Parathyroid adenoma (tissue), 2 donors: ENCODE measurements around the gene ALKBH3.

ENCODE experiments used
- H2AFZ ChIP-seq: fragments of 300-600 bp; sonication (generic); one replicate; pipeline ENCODE4 v1.7.0; 2017; ENCODE audit warnings: antibody characterized with exemption, mild to moderate bottlenecking
- H3K27ac ChIP-seq: fragments of 300-600 bp; sonication (generic); one replicate; pipeline ENCODE4 v1.7.0; 2017
- H3K27me3 ChIP-seq: fragments of 300-600 bp; sonication (generic); one replicate; pipeline ENCODE4 v1.7.0; 2017; ENCODE audit warnings: low read length; ENCODE audit not compliant: control insufficient read depth, insufficient read depth
- H3K36me3 ChIP-seq: fragments of 300-600 bp; sonication (generic); one replicate; pipeline ENCODE4 v1.7.0; 2017; ENCODE audit warnings: low read length; ENCODE audit not compliant: control insufficient read depth, insufficient read depth
- H3K4me1 ChIP-seq: fragments of 300-600 bp; sonication (generic); one replicate; pipeline ENCODE4 v1.7.0; 2017; ENCODE audit warnings: control low read depth
- H3K4me2 ChIP-seq: fragments of 300-600 bp; sonication (generic); one replicate; pipeline ENCODE4 v1.7.0; 2017; ENCODE audit warnings: low read length
- H3K4me3 ChIP-seq: fragments of 300-600 bp; sonication (generic); one replicate; pipeline ENCODE4 v1.7.0; 2017; ENCODE audit warnings: low read depth, low read length
- H3K79me2 ChIP-seq: fragments of 300-600 bp; sonication (generic); one replicate; pipeline ENCODE4 v1.7.0; 2017; ENCODE audit warnings: control low read depth
- H3K9ac ChIP-seq: fragments of 300-600 bp; sonication (generic); one replicate; pipeline ENCODE4 v1.7.0; 2017; ENCODE audit warnings: mild to moderate bottlenecking
- H3K9me3 ChIP-seq: fragments of 300-600 bp; sonication (generic); one replicate; pipeline ENCODE4 v1.7.0; 2017; ENCODE audit warnings: low read length; ENCODE audit not compliant: control insufficient read depth
- CTCF ChIP-seq: fragments of 300-600 bp; sonication (generic); IDR thresholded peaks from one replicate; pipeline ENCODE4 v1.7.0; 2017; ENCODE audit warnings: antibody characterized with exemption, mild to moderate bottlenecking
- donor health status: primary hyperparathyroidism.

The ALKBH3 gene

GRCh38 chr11:43868852-43869567 is 11.6 kb upstream of the ALKBH3 start:
- Histone ChIP-seq H3K9ac (no peak overlapping the region), H3K4me3 (no peak overlapping the region), H2AFZ (no peak overlapping the region), H3K36me3 (no peaks in the 10 kb centered on the region), H3K4me2 (no peak overlapping the region), H3K79me2 (no peaks in the 10 kb centered on the region), H3K9me3 (no peaks in the 10 kb centered on the region), H3K27ac (no peak overlapping the region), H3K4me1 (no peaks in the 10 kb centered on the region), H3K27me3 (no peaks in the 10 kb centered on the region)
- TF ChIP-seq CTCF = no peak

- no peaks in the 10 kb centered on the region for H3K4me1 ChIP-seq
- no peak overlapping the region for H2AFZ ChIP-seq
- no peak for TF ChIP-seq CTCF
- no peaks in the 10 kb centered on the region for H3K9me3 ChIP-seq
- H3K4me3 ChIP-seq = no peak overlapping the region
- no peaks in the 10 kb centered on the region for H3K79me2 ChIP-seq
- no peak overlapping the region for H3K4me2 ChIP-seq
- H3K9ac ChIP-seq = no peak overlapping the region
- H3K36me3 ChIP-seq = no peaks in the 10 kb centered on the region
- H3K27ac ChIP-seq = no peak overlapping the region
- no peaks in the 10 kb centered on the region for H3K27me3 ChIP-seq
Measured at GRCh38 chr11:43871051-43871450, 9.6 kb upstream of the ALKBH3 start.

- no peak overlapping the region for H3K4me2 ChIP-seq
- no peaks in the 10 kb centered on the region for H3K36me3 ChIP-seq
- H3K79me2 ChIP-seq = no peaks in the 10 kb centered on the region
- H3K27me3 ChIP-seq = no peaks in the 10 kb centered on the region
- TF ChIP-seq CTCF = no peak
- H2AFZ ChIP-seq = no peak overlapping the region
- H3K4me3 ChIP-seq = no peak overlapping the region
- H3K27ac ChIP-seq = no peak overlapping the region
- H3K9me3 ChIP-seq = no peaks in the 10 kb centered on the region
- no peak overlapping the region for H3K9ac ChIP-seq
- H3K4me1 ChIP-seq = no peaks in the 10 kb centered on the region
Measured at GRCh38 chr11:43872995-43873394, 7.6 kb upstream of the ALKBH3 start.

- no peak overlapping the region for H2AFZ ChIP-seq
- no peaks in the 10 kb centered on the region for H3K9me3 ChIP-seq
- H3K4me3 ChIP-seq = no peak overlapping the region
- no peaks in the 10 kb centered on the region for H3K36me3 ChIP-seq
- H3K27me3 ChIP-seq = no peaks in the 10 kb centered on the region
- H3K4me2 ChIP-seq = no peak overlapping the region
- no peak for TF ChIP-seq CTCF
- H3K9ac ChIP-seq = no peak overlapping the region
- no peak overlapping the region for H3K27ac ChIP-seq
- no peaks in the 10 kb centered on the region for H3K4me1 ChIP-seq
- no peaks in the 10 kb centered on the region for H3K79me2 ChIP-seq
Measured at GRCh38 chr11:43874078-43874477, 6.6 kb upstream of the ALKBH3 start.

GRCh38 chr11:43874738-43875137 is 5.9 kb upstream of the ALKBH3 start:
- Histone ChIP-seq H3K27ac (no peak overlapping the region), H3K4me1 (no peaks in the 10 kb centered on the region), H3K79me2 (no peaks in the 10 kb centered on the region), H2AFZ (no peak overlapping the region), H3K27me3 (no peaks in the 10 kb centered on the region), H3K4me3 (no peak overlapping the region), H3K9ac (no peak overlapping the region), H3K9me3 (no peaks in the 10 kb centered on the region), H3K4me2 (no peak overlapping the region), H3K36me3 (no peaks in the 10 kb centered on the region)
- TF ChIP-seq CTCF = no peak
